ENCODE data around the gene CALML6.

CALML6 gene

GRCh38 chr1:1959840-1960479 is 44.9 kb downstream of the CALML6 start:
- in situ Hi-C loops (cut with MboI; ENCODE audit: low sequenced_read_pairs), result loop anchor here (10.0 to 25.0 kb wide), 2 partner anchors 85 to 402 kb away; no protein-coding TSS in a partner anchor

GRCh38 chr1:1960480-1961196 is 45.6 kb downstream of the CALML6 start:
- in situ Hi-C loops (cut with MboI; ENCODE audit: low sequenced_read_pairs), result loop anchor here (10.0 to 25.0 kb wide), 2 partner anchors 84 to 402 kb away; no protein-coding TSS in a partner anchor

- in situ Hi-C loops (cut with MboI; ENCODE audit: low sequenced_read_pairs), result loop anchor here (10.0 to 25.0 kb wide), 2 partner anchors 82 to 400 kb away; no protein-coding TSS in a partner anchor
Observed at GRCh38 chr1:1962752-1963151, 47.7 kb downstream of the CALML6 start.

GRCh38 chr1:1963570-1963969 is 48.5 kb downstream of the CALML6 start:
- in situ Hi-C loops (cut with MboI; ENCODE audit: low sequenced_read_pairs), result loop anchor here (10.0 to 25.0 kb wide), 2 partner anchors 81 to 399 kb away; no protein-coding TSS in a partner anchor

GRCh38 chr1:1964811-1965210 is 49.8 kb downstream of the CALML6 start:
- in situ Hi-C loops (cut with MboI; ENCODE audit: low sequenced_read_pairs), result loop anchor here (10.0 to 25.0 kb wide), 2 partner anchors 80 to 397 kb away; no protein-coding TSS in a partner anchor

GRCh38 chr1:1965546-1965945 is 50.5 kb downstream of the CALML6 start:
- in situ Hi-C loops (cut with MboI; ENCODE audit: low sequenced_read_pairs), result loop anchor here (10.0 to 25.0 kb wide), 2 partner anchors 79 to 397 kb away; no protein-coding TSS in a partner anchor

GRCh38 chr1:1966071-1966740 is 51.1 kb downstream of the CALML6 start:
- in situ Hi-C loops (cut with MboI; ENCODE audit: low sequenced_read_pairs), result loop anchor here (10.0 to 25.0 kb wide), 2 partner anchors 79 to 396 kb away; no protein-coding TSS in a partner anchor
